Testis (tissue), 2 donors: ENCODE measurements around the gene PARP2.

Experiments used
- POLR2A ChIP-seq: fragments of 450-650 bp; IDR thresholded peaks from one replicate; pipeline ENCODE4 v1.6.1; 2017; ENCODE audit warnings: antibody characterized with exemption, mild to moderate bottlenecking, moderate library complexity
- TF ChIP-seq, protein P1 (sequence below), 3 experiments: fragments of 450-650 bp in 2 of 3; fragments of 200-600 bp in 1 of 3; sonication (generic) in 1 of 3; IDR thresholded peaks; one replicate each; pipeline ENCODE4 v1.5.1; 2016 to 2019; ENCODE audit warnings: antibody characterized with exemption in 3 of 3, mild to moderate bottlenecking in 2 of 3, moderate library complexity in 1 of 3

GRCh38 chr14:20302042-20302755 is 41.2 kb upstream of the PARP2 start:
- TF ChIP-seq, protein P1, sequence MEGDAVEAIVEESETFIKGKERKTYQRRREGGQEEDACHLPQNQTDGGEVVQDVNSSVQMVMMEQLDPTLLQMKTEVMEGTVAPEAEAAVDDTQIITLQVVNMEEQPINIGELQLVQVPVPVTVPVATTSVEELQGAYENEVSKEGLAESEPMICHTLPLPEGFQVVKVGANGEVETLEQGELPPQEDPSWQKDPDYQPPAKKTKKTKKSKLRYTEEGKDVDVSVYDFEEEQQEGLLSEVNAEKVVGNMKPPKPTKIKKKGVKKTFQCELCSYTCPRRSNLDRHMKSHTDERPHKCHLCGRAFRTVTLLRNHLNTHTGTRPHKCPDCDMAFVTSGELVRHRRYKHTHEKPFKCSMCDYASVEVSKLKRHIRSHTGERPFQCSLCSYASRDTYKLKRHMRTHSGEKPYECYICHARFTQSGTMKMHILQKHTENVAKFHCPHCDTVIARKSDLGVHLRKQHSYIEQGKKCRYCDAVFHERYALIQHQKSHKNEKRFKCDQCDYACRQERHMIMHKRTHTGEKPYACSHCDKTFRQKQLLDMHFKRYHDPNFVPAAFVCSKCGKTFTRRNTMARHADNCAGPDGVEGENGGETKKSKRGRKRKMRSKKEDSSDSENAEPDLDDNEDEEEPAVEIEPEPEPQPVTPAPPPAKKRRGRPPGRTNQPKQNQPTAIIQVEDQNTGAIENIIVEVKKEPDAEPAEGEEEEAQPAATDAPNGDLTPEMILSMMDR (IDR thresholded peaks at IDR 0.05), result no peak
- no peak for TF ChIP-seq POLR2A
